Vagina (tissue), 2 donors: ENCODE data around the gene RHOT2. TPM values are rescaled to one million over a fixed set of nuclear protein-coding genes. Genes with fewer than 3 reads are reported as not detected.

Experiments
- DNase-seq, 2 donors: peaks; one replicate each; pipeline ENCODE4 v3.0.0-alpha.2; 2017; ENCODE audit errors: extremely low spot score in 2 of 2
- H3K27ac ChIP-seq: fragments of 200-600 bp; sonication (generic); one replicate; pipeline ENCODE4 v1.5.1; 2019
- H3K27me3 ChIP-seq: fragments of 200-600 bp; sonication (generic); one replicate; pipeline ENCODE4 v1.5.1; 2019
- H3K36me3 ChIP-seq, 2 donors: fragments of 200-600 bp; sonication (generic); one replicate each; pipeline ENCODE4 v1.5.1; 2017 to 2019
- H3K4me1 ChIP-seq: fragments of 200-600 bp; sonication (generic); one replicate; pipeline ENCODE4 v1.5.1; 2019
- H3K4me3 ChIP-seq, 2 donors: fragments of 200-600 bp; sonication (generic); 1 replicate in 1 of 2; 2 replicates in 1 of 2; pipeline ENCODE4 v1.5.1; 2016 to 2019
- H3K9me3 ChIP-seq: fragments of 200-600 bp; sonication (generic); one replicate; pipeline ENCODE4 v1.5.1; 2019
- POLR2A ChIP-seq, 2 donors: fragments of 450-650 bp; IDR thresholded peaks; one replicate each; pipeline ENCODE4 v1.6.1; 2017; ENCODE audit warnings: antibody characterized with exemption in 2 of 2, mild to moderate bottlenecking in 2 of 2, moderate library complexity in 2 of 2
- POLR2AphosphoS5 ChIP-seq, 2 donors: sonication (generic); formaldehyde crosslinking; IDR thresholded peaks; one replicate each; pipeline ENCODE4 v1.9.0; 2017; ENCODE audit warnings: antibody characterized with exemption in 2 of 2, mild to moderate bottlenecking in 2 of 2, low read depth in 1 of 2; ENCODE audit not compliant: insufficient read depth in 1 of 2
- intact Hi-C: fragments of 100-400 bp; cut with DNase I; formaldehyde crosslinking; loops from one replicate; pipeline ENCODE4 v1.15.1; 2023
- total RNA-seq: library from RNA; depleted of rRNA; stranded (reverse); fragments of >200 nt; gene quantifications from one replicate; pipeline ENCODE4 v1.2.3, GENCODE V29; 2016
- TF ChIP-seq, protein P1 (sequence below), 3 experiments: fragments of 450-650 bp in 2 of 3; fragments of 200-600 bp in 1 of 3; sonication (generic) in 1 of 3; IDR thresholded peaks; one replicate each; pipeline ENCODE4 v1.5.1; 2017 to 2019; ENCODE audit warnings: antibody characterized with exemption in 3 of 3, mild to moderate bottlenecking in 2 of 3, moderate library complexity in 2 of 3

Gene RHOT2
- total RNA-seq, 1 donor from 2014 or later, result 91.1 TPM

DNA sequence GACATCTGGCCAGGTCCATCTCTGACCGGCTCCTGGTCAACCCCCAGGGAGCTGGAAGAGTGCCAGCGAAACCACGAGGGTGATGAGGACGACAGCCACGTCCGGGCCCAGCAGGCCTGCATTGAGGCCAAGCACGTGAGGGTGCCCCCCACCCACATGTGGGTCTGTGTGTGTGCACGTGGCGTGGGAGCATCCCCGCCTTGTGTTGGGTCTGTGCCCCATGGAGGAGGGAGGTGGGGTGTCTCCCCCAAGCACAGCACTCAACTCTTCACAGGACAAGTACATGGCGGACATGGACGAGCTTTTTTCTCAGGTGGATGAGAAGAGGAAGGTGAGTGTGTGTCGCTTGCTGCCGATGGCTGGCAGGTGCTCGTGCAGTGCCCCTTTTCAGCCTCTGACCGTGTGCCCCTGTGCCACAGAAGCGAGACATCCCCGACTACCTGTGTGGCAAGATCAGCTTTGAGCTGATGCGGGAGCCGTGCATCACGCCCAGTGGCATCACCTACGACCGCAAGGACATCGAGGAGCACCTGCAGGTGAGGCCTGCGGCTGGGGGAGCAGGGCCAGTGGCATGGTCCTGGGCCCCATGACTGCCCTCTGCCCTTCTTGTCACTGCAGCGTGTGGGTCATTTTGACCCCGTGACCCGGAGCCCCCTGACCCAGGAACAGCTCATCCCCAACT lies 14.0 kb downstream of the RHOT2 start:
- H3K36me3 ChIP-seq, result peaks cover 0 to 26% of the 10 kb centered on the region in 2 donors
- H3K9me3 ChIP-seq, result no peaks in the 10 kb centered on the region
- intact Hi-C loops, result no loop called here
- H3K27me3 ChIP-seq, result no peaks in the 10 kb centered on the region
- DNase-seq, result no peak
- TF ChIP-seq, protein P1, sequence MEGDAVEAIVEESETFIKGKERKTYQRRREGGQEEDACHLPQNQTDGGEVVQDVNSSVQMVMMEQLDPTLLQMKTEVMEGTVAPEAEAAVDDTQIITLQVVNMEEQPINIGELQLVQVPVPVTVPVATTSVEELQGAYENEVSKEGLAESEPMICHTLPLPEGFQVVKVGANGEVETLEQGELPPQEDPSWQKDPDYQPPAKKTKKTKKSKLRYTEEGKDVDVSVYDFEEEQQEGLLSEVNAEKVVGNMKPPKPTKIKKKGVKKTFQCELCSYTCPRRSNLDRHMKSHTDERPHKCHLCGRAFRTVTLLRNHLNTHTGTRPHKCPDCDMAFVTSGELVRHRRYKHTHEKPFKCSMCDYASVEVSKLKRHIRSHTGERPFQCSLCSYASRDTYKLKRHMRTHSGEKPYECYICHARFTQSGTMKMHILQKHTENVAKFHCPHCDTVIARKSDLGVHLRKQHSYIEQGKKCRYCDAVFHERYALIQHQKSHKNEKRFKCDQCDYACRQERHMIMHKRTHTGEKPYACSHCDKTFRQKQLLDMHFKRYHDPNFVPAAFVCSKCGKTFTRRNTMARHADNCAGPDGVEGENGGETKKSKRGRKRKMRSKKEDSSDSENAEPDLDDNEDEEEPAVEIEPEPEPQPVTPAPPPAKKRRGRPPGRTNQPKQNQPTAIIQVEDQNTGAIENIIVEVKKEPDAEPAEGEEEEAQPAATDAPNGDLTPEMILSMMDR (IDR thresholded peaks at IDR 0.05), result no peak
- H3K4me3 ChIP-seq, result peak overlapping the region in 1 of 2 donors; percentile 83
- H3K4me1 ChIP-seq, result peaks cover 66% of the 10 kb centered on the region
- no peak overlapping the region for H3K27ac ChIP-seq

DNA sequence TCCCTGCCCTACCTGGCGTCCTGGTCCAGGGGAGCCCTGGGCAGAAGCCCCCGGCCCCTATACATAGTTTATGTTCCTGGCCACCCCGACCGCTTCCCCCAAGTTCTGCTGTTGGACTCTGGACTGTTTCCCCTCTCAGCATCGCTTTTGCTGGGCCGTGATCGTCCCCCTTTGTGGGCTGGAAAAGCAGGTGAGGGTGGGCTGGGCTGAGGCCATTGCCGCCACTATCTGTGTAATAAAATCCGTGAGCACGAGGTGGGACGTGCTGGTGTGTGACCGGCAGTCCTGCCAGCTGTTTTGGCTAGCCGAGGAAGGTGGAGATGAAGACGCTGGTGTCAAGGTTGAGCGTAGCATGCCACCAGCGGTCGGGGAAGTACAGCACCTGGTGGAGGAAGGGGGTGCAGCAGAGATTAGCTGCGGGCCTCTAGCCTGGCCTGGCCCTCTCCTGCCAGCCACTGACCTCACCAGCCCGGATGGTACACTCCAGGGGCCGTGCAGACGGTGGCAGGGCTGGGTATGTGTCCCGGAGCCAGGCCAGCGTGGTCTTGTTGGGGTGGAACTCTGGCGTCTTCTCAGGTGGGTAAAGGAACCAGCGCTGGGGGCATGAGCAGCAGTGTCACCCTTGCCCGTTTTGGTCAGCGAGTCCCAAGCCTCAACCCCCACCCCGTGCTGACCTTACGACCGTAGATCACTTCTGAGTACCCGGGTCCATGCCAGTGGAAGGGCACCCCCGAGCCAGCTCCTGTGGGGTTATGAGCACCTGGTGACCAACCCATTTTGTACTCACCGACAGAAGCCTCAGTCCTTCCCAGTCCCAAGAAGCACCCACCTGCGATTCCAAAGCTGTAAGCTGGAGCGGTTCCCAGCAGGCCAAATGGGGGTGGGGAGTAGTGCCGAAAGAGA lies 14.8 kb downstream of the RHOT2 start:
- H3K27me3 ChIP-seq, result no peaks in the 10 kb centered on the region
- no peak for TF ChIP-seq POLR2A (IDR thresholded peaks at IDR 0.05)
- TF ChIP-seq, protein P1 (IDR thresholded peaks at IDR 0.05), result no peak
- TF ChIP-seq POLR2AphosphoS5 (IDR thresholded peaks at IDR 0.05; ENCODE audit: insufficient read depth in 1 of 2, low read depth in 1 of 2), result no peak
- no peaks in the 10 kb centered on the region for H3K9me3 ChIP-seq
- no peak for DNase-seq
- H3K4me1 ChIP-seq, result peaks cover 58% of the 10 kb centered on the region
- peaks cover 0 to 29% of the 10 kb centered on the region in 2 donors for H3K36me3 ChIP-seq
- H3K4me3 ChIP-seq, result peak overlapping the region in 1 of 2 donors; percentile 60
- no peak overlapping the region for H3K27ac ChIP-seq
- intact Hi-C loops, result no loop called here

DNA sequence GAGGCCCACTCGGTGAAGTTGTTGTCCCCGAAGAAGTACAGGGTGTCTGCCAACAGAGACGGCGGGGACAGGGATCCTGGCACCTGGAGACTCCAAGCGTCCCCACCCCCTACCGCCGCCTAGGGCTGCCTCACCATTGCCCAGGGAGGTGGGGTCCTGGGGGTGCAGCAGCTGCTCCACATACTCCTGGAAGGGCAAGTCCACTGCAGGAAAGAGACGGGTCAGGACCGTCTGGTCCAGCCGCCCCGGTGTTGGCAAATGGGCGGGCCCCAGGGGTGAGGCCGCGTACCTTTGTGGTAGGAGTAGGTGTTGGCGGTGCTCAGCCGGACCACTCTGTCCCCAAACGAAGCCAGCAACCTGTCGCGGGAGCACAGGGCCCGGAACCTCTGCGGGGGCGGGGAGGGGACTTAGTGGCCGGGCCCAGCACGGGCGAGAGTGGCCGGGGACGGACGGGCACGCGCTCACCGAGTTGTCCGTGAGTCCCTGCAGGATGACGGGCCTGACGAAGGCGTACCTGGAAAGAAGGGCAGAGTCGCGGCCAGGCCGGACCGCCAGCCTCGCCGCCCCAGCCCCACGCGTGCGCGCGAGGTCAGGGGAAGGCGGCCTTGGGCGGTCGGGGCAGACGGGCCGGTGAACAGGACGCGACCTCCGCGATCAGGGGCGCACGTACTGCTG lies 15.6 kb downstream of the RHOT2 start:
- Histone ChIP-seq H3K27ac (peak overlapping the region; percentile 40), H3K9me3 (no peaks in the 10 kb centered on the region), H3K36me3 (peaks cover 0 to 29% of the 10 kb centered on the region in 2 donors), H3K4me3 (peak overlapping the region; percentile 60 to 92), H3K27me3 (no peaks in the 10 kb centered on the region), H3K4me1 (peaks cover 59% of the 10 kb centered on the region)
- intact Hi-C loops, result no loop called here
- DNase-seq, result no peak
- TF ChIP-seq, protein P1 (IDR thresholded peaks at IDR 0.05), result no peak
- TF ChIP-seq POLR2AphosphoS5 (IDR thresholded peaks at IDR 0.05; ENCODE audit: insufficient read depth in 1 of 2, low read depth in 1 of 2), result no peak
- TF ChIP-seq POLR2A (IDR thresholded peaks at IDR 0.05), result no peak

DNA sequence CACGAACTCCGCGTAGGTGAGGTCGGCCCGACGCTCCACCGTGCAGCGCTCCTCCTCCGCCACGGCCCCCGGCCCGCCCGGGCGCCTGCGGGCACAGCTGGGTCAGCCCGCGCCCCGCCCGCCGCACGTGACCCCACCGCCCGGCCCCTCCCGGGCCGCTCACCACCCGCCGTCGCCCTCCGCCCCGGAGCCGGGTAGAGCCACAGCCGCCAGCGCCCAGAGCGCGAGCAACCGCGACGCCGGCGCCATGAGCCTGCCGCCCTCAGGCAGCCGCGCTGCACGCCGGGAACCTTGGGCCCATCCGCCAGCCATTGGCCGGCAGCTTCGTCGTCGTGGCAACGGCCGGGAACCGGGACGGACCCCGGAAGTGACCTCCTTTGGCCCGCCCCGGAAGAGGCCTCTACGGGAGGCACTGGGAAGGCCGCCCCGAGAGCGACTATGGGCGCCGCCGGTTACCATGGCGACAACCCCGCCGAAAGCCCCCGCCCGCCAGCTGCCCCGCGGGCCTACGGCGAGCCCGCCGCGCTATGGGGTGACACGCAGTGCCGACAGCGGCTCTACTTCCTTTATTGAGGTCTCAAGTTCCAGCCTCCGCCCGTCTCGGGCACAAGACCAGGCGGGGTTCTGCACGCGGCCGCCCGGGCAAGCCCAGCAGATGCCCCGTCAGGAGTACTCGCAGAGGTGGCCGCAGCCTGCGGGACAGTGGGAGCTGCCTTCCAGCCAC lies 16.3 kb downstream of the RHOT2 start, which contains the start of gene JMJD8:
TSS of gene JMJD8 (minus strand) at position 264 of the 724 bp plus-strand sequence. CDS start at position 249, 15 bp downstream.
- Histone ChIP-seq H3K4me1 (peaks cover 60% of the 10 kb centered on the region), H3K9me3 (no peaks in the 10 kb centered on the region), H3K4me3 (peak within 1 kb of the TSS; percentile 60 to 92), H3K27me3 (no peaks in the 10 kb centered on the region), H3K27ac (peak within 1 kb of the TSS; percentile 67), H3K36me3 (peaks cover 0 to 29% of the 10 kb centered on the region in 2 donors)
- TF ChIP-seq POLR2AphosphoS5 (IDR thresholded peaks at IDR 0.05; ENCODE audit: insufficient read depth in 1 of 2, low read depth in 1 of 2) (peak; percentile 76 to 89), POLR2A (IDR thresholded peaks at IDR 0.05) (peak in 1 of 2 donors; percentile 15)
- TF ChIP-seq, protein P1 (IDR thresholded peaks at IDR 0.05), result no peak
- intact Hi-C loops, result no loop called here
- DNase-seq, result no peak
